ENCODE results near the gene OR5L1. TPM values are rescaled to one million over a fixed set of nuclear protein-coding genes. Genes with fewer than 3 reads are reported as not detected.

Gene OR5L1
- total RNA-seq, 4 donors from 2014 or later, result not detected

DNA sequence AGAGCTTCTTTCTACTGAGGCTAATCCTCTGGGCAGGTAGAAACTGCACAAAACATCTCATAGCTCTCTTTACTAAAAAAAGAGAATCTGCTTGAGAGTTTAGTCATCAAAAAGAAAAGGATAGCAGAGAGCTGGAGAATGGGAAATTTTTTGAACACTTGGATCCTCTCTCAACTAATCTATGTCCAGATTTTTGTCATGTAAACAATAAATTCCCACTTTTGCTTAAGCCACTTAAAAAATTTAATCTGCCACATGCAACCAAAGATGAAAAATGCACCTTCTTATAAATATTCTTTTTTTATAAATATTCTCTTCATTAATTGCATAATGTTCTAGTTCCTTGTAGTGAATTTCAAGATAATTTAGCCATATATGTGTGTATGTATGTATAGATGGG is 37.9 kb downstream of the OR5L1 start:
- Histone ChIP-seq H3K4me3 (no peak overlapping the region), H3K36me3 (no peaks in the 10 kb centered on the region), H3K27me3 (no peaks in the 10 kb centered on the region), H3K9me3 (no peaks in the 10 kb centered on the region), H3K4me1 (no peaks in the 10 kb centered on the region), H3K27ac (replicated peaks in 1 of 4) (no peak overlapping the region)
- no peak for DNase-seq (ENCODE audit: extremely low spot score)
- intact Hi-C loops (cut with DNase I), result no loop called here
- TF ChIP-seq EP300 (IDR thresholded peaks at IDR 0.05) (no peak), POLR2AphosphoS5 (IDR thresholded peaks at IDR 0.05) (no peak), POLR2A (IDR thresholded peaks at IDR 0.05; ENCODE audit: low read depth) (no peak)
- TF ChIP-seq, protein P1, sequence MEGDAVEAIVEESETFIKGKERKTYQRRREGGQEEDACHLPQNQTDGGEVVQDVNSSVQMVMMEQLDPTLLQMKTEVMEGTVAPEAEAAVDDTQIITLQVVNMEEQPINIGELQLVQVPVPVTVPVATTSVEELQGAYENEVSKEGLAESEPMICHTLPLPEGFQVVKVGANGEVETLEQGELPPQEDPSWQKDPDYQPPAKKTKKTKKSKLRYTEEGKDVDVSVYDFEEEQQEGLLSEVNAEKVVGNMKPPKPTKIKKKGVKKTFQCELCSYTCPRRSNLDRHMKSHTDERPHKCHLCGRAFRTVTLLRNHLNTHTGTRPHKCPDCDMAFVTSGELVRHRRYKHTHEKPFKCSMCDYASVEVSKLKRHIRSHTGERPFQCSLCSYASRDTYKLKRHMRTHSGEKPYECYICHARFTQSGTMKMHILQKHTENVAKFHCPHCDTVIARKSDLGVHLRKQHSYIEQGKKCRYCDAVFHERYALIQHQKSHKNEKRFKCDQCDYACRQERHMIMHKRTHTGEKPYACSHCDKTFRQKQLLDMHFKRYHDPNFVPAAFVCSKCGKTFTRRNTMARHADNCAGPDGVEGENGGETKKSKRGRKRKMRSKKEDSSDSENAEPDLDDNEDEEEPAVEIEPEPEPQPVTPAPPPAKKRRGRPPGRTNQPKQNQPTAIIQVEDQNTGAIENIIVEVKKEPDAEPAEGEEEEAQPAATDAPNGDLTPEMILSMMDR (IDR thresholded peaks at IDR 0.05), result no peak

DNA sequence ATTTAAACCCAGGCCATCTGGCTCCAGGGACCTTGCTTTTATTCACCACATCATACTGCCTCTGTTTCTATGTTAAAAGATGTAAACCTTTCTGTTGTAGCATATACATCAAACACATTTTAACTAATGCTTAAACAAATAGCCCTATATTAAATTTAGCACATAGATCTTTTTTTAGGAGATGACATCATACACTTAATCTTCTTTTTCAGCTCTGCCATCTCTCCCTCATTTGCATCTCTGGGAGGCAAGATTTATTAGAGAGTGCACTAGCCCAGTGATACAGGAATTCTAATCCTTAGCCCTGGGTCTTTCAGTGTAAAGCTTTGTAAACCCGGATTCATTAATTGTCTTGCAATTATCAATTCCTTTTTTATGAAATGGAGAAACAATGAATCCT is 41.0 kb downstream of the OR5L1 start:
- TF ChIP-seq EP300 (IDR thresholded peaks at IDR 0.05) (no peak), POLR2AphosphoS5 (IDR thresholded peaks at IDR 0.05) (no peak), POLR2A (IDR thresholded peaks at IDR 0.05; ENCODE audit: low read depth) (no peak)
- intact Hi-C loops (cut with DNase I), result no loop called here
- no peak overlapping the region for H3K27ac ChIP-seq (replicated peaks in 1 of 4)
- 75% methylated on average over 1 of the region's 1 CpG for WGBS
- no peaks in the 10 kb centered on the region for H3K4me1 ChIP-seq
- H3K9me3 ChIP-seq, result no peaks in the 10 kb centered on the region
- DNase-seq (ENCODE audit: extremely low spot score), result no peak
- peaks cover 0 to 4% (median 0%) of the 10 kb centered on the region in 4 donors for H3K27me3 ChIP-seq
- no peaks in the 10 kb centered on the region for H3K36me3 ChIP-seq
- no peak overlapping the region for H3K4me3 ChIP-seq

DNA sequence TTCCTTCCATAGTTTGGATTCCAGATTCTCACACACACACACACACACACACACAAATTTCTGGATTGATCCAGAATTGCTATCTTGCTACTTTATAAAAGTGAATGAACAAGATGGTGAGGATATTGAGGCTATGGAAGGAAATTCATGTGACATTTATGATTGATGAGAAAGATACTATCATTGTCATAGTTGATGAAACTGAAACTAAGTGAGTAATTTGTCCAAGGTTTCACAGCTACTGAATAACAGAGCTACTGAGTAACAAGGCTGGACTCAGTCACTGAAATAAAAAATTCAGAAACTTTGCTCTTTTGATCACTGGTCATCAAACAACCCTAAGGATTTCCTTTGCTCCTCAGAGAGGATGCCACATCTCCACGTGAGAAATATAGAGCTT is 43.5 kb downstream of the OR5L1 start:
- no peak for DNase-seq (ENCODE audit: extremely low spot score)
- H3K9me3 ChIP-seq, result no peaks in the 10 kb centered on the region
- H3K4me1 ChIP-seq, result no peaks in the 10 kb centered on the region
- H3K27ac ChIP-seq (replicated peaks in 1 of 4), result no peak overlapping the region
- H3K27me3 ChIP-seq, result peaks cover 0 to 4% (median 0%) of the 10 kb centered on the region in 4 donors
- H3K4me3 ChIP-seq, result no peak overlapping the region
- H3K36me3 ChIP-seq, result no peaks in the 10 kb centered on the region
- intact Hi-C loops (cut with DNase I), result no loop called here
- TF ChIP-seq, protein P1 (IDR thresholded peaks at IDR 0.05), result no peak
- TF ChIP-seq EP300 (IDR thresholded peaks at IDR 0.05) (no peak), POLR2A (IDR thresholded peaks at IDR 0.05; ENCODE audit: low read depth) (no peak), POLR2AphosphoS5 (IDR thresholded peaks at IDR 0.05) (no peak)
- 0% methylated on average over 1 of the region's 1 CpG for WGBS

Other genes with a start within 250 kb of the OR5L1 start
- not detected for gene OR4C16, start 239.2 kb upstream of the OR5L1 start, total RNA-seq
- not detected for gene OR4C11, start 203.7 kb upstream of the OR5L1 start, total RNA-seq
- not detected for gene OR4P4, start 176.3 kb upstream of the OR5L1 start, total RNA-seq
- gene OR4S2, start 163.0 kb upstream of the OR5L1 start, total RNA-seq, result not detected
- gene OR4C6, start 149.2 kb upstream of the OR5L1 start, total RNA-seq, result not detected
- not detected for gene OR5D13, start 37.9 kb upstream of the OR5L1 start, total RNA-seq
- not detected for gene OR5D14, start 15.8 kb upstream of the OR5L1 start, total RNA-seq
- not detected for gene OR5D18, start 8.3 kb downstream of the OR5L1 start, total RNA-seq
- not detected for gene OR5L2, start 15.9 kb downstream of the OR5L1 start, total RNA-seq
- gene OR5D16, start 27.4 kb downstream of the OR5L1 start, total RNA-seq, result not detected
- gene TRIM51, start 71.9 kb downstream of the OR5L1 start, total RNA-seq, result not detected
- not detected for gene OR5W2, start 103.2 kb downstream of the OR5L1 start, total RNA-seq
- gene OR5I1, start 125.0 kb downstream of the OR5L1 start, total RNA-seq, result not detected
- gene OR10AG1, start 158.6 kb downstream of the OR5L1 start, total RNA-seq, result not detected
- gene OR5F1, start 183.3 kb downstream of the OR5L1 start, total RNA-seq, result not detected
- gene OR5AS1, start 216.3 kb downstream of the OR5L1 start, total RNA-seq, result not detected